GM12875 (cell line): ENCODE data around the gene STXBP3.

Experiments
- H3K4me3 ChIP-seq: one replicate; pipeline ENCODE4 v1.5.1; 2011; ENCODE audit warnings: low read depth, low read length, control low read depth
- CTCF ChIP-seq: IDR thresholded peaks from 2 replicates; pipeline ENCODE4 v1.5.1; 2011; ENCODE audit warnings: low read depth, mild to moderate bottlenecking, control low read depth, inconsistent platforms, low read length, moderate library complexity, borderline replicate concordance; ENCODE audit not compliant: insufficient read depth

Gene STXBP3

GRCh38 chr1:108732398-108732797, 14.1 kb upstream of the STXBP3 start:
- H3K4me3 ChIP-seq, result no peak overlapping the region
- TF ChIP-seq CTCF, result no peak

- no peak overlapping the region for H3K4me3 ChIP-seq
- TF ChIP-seq CTCF, result no peak
These were observed 12.2 kb upstream of the STXBP3 start for GRCh38 chr1:108734171-108734865.

GRCh38 chr1:108742253-108742652, 4.2 kb upstream of the STXBP3 start:
- H3K4me3 ChIP-seq, result no peak overlapping the region
- TF ChIP-seq CTCF, result no peak

GRCh38 chr1:108745980-108746381, 493 bp upstream of the STXBP3 start:
- TF ChIP-seq CTCF, result no peak
- no peak overlapping the region for H3K4me3 ChIP-seq

- no peak for TF ChIP-seq CTCF
- peak overlapping the region; percentile 100 for H3K4me3 ChIP-seq
These were observed 837 bp downstream of the STXBP3 start for GRCh38 chr1:108747171-108747850.

GRCh38 chr1:108747898-108748297, 1.4 kb downstream of the STXBP3 start:
- H3K4me3 ChIP-seq, result no peak overlapping the region
- no peak for TF ChIP-seq CTCF

GRCh38 chr1:108749081-108749480, 2.6 kb downstream of the STXBP3 start:
- H3K4me3 ChIP-seq, result no peak overlapping the region
- TF ChIP-seq CTCF, result no peak
